Loucy (cell line): ENCODE results near the gene LUZP1.

Source experiments
- H2AFZ ChIP-seq: fragments of 200-600 bp; sonication (generic); 2 replicates; pipeline ENCODE4 v1.6.0; 2016; ENCODE audit warnings: antibody characterized with exemption, mild to moderate bottlenecking, low read length, moderate library complexity
- H3F3A ChIP-seq: fragments of 200-600 bp; 2 replicates; pipeline ENCODE4 v1.6.0; 2016; ENCODE audit warnings: antibody characterized with exemption, low read depth, mild to moderate bottlenecking
- H3K27me3 ChIP-seq: fragments of 200-600 bp; sonication (generic); 2 replicates; pipeline ENCODE4 v1.6.1; 2014; ENCODE audit warnings: low read length, mild to moderate bottlenecking; ENCODE audit not compliant: insufficient read depth, poor library complexity, severe bottlenecking
- H3K36me3 ChIP-seq: fragments of 200-600 bp; sonication (generic); 2 replicates; pipeline ENCODE4 v1.6.1; 2016; ENCODE audit warnings: low read length; ENCODE audit not compliant: insufficient read depth
- H3K4me1 ChIP-seq: fragments of 200-600 bp; sonication (generic); 2 replicates; pipeline ENCODE4 v1.5.1; 2014; ENCODE audit warnings: low read length, mild to moderate bottlenecking; ENCODE audit not compliant: insufficient read depth, poor library complexity, severe bottlenecking
- H3K4me2 ChIP-seq: fragments of 200-600 bp; sonication (generic); 2 replicates; pipeline ENCODE4 v1.6.0; 2014; ENCODE audit warnings: antibody characterized with exemption, low read length, low read depth, mild to moderate bottlenecking; ENCODE audit not compliant: poor library complexity, severe bottlenecking
- H3K4me3 ChIP-seq: fragments of 200-600 bp; sonication (generic); 2 replicates; pipeline ENCODE4 v1.5.1; 2014; ENCODE audit warnings: low read length, mild to moderate bottlenecking, mixed read lengths; ENCODE audit not compliant: poor library complexity, severe bottlenecking
- H3K79me2 ChIP-seq: fragments of 200-600 bp; sonication (generic); 2 replicates; pipeline ENCODE4 v1.6.1; 2014; ENCODE audit warnings: low read length; ENCODE audit not compliant: insufficient read depth
- H3K9ac ChIP-seq: fragments of 200-600 bp; sonication (generic); 2 replicates; pipeline ENCODE4 v1.6.0; 2014; ENCODE audit warnings: mild to moderate bottlenecking, low read depth, low read length, moderate library complexity; ENCODE audit not compliant: poor library complexity, severe bottlenecking
- H3K9me2 ChIP-seq: fragments of 200-600 bp; sonication (generic); replicated peaks from 2 replicates; pipeline ENCODE4 v1.6.1; 2016; ENCODE audit warnings: low read depth, low read length, mixed read lengths
- H3K9me3 ChIP-seq: fragments of 200-600 bp; sonication (generic); 2 replicates; pipeline ENCODE4 v1.6.1; 2014; ENCODE audit warnings: mild to moderate bottlenecking, antibody characterized with exemption, low read length, low read depth; ENCODE audit not compliant: insufficient read depth
- H4K20me1 ChIP-seq: fragments of 200-600 bp; sonication (generic); 2 replicates; pipeline ENCODE4 v1.6.0; 2014; ENCODE audit warnings: antibody characterized with exemption, low read length, mild to moderate bottlenecking; ENCODE audit not compliant: insufficient read depth, poor library complexity, severe bottlenecking
- EZH2phosphoT487 ChIP-seq: fragments of 200-600 bp; IDR thresholded peaks from 2 replicates; pipeline ENCODE4 v1.6.1; 2018; ENCODE audit warnings: antibody characterized with exemption, mild to moderate bottlenecking, moderate library complexity, borderline replicate concordance
- TF ChIP-seq, protein P1 (sequence below): fragments of 200-600 bp; sonication (generic); conservative IDR thresholded peaks from 2 replicates; pipeline ENCODE4 v1.5.1; 2014; ENCODE audit warnings: mild to moderate bottlenecking, antibody characterized with exemption, low read length

LUZP1 gene

DNA sequence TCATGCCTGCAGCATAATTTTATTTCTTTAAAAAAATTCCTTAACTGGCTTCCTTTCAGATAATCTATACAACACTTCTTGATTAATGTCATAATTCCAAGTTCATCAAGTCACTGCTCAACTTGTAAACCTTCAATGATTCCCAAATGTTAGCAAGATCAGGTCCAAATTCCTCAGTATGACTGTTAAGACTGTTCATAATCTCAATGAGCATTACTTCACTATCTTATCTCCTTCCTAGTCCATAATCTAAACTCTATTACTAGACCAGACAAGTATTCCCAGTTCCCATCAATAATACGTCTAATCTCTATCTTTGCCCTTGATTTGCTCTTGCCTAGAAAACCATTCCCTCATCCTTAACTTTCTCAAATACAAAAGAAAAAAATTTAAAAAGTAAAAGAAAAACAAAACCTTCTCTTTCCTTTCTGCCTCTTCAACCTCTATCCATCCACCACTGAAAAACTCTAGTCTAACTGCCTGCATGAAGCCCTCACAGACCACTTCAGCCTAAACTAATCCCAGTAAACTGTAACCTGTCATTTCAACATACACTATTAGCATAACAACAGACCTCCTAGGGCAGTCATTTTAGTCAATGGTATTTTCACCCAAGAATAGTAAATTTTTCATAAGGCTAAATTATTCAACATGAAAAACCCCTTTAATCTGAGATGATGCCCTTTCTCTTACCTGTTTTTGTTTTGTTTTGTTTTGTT lies 15.5 kb downstream of the LUZP1 start:
- Histone ChIP-seq H3K36me3 (no peaks in the 10 kb centered on the region), H3F3A (no peaks in the 10 kb centered on the region), H4K20me1 (peaks cover 41% of the 10 kb centered on the region), H3K27me3 (no peaks in the 10 kb centered on the region), H3K9me3 (no peaks in the 10 kb centered on the region), H3K4me2 (no peak overlapping the region), H3K79me2 (peaks cover 97% of the 10 kb centered on the region), H3K9me2 (no peaks in the 10 kb centered on the region), H3K4me1 (peaks cover 6% of the 10 kb centered on the region), H3K9ac (no peak overlapping the region), H3K4me3 (no peak overlapping the region), H2AFZ (no peak overlapping the region)
- TF ChIP-seq, protein P1, sequence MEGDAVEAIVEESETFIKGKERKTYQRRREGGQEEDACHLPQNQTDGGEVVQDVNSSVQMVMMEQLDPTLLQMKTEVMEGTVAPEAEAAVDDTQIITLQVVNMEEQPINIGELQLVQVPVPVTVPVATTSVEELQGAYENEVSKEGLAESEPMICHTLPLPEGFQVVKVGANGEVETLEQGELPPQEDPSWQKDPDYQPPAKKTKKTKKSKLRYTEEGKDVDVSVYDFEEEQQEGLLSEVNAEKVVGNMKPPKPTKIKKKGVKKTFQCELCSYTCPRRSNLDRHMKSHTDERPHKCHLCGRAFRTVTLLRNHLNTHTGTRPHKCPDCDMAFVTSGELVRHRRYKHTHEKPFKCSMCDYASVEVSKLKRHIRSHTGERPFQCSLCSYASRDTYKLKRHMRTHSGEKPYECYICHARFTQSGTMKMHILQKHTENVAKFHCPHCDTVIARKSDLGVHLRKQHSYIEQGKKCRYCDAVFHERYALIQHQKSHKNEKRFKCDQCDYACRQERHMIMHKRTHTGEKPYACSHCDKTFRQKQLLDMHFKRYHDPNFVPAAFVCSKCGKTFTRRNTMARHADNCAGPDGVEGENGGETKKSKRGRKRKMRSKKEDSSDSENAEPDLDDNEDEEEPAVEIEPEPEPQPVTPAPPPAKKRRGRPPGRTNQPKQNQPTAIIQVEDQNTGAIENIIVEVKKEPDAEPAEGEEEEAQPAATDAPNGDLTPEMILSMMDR = no peak
- no peak for TF ChIP-seq EZH2phosphoT487

DNA sequence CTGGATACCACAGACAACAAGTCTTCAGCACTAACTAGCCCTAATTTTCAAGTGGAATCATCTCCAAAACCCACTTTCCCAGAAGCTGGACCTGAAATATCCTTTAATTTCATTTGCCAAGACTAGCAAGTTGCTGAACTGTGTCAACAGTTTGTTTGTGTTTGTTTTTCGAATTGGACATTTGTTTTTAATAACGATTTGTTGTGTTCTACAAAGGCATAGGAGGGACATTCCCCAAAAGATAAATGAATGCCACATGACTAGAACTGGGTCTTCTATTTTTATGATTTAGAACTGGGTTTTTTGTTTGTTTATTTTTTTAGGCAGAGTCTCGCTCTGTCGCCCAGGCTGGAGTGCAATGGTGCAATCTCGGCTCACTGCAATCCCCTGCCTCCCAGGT lies 17.9 kb downstream of the LUZP1 start:
- Histone ChIP-seq H3K9me2 (no peaks in the 10 kb centered on the region), H3K9ac (no peak overlapping the region), H3K4me3 (no peak overlapping the region), H3F3A (no peaks in the 10 kb centered on the region), H3K4me1 (peaks cover 7% of the 10 kb centered on the region), H3K9me3 (no peaks in the 10 kb centered on the region), H2AFZ (no peak overlapping the region), H3K4me2 (no peak overlapping the region), H4K20me1 (peaks cover 34% of the 10 kb centered on the region), H3K36me3 (no peaks in the 10 kb centered on the region), H3K79me2 (peaks cover 94% of the 10 kb centered on the region), H3K27me3 (no peaks in the 10 kb centered on the region)
- no peak for TF ChIP-seq EZH2phosphoT487
- TF ChIP-seq, protein P1 = no peak

DNA sequence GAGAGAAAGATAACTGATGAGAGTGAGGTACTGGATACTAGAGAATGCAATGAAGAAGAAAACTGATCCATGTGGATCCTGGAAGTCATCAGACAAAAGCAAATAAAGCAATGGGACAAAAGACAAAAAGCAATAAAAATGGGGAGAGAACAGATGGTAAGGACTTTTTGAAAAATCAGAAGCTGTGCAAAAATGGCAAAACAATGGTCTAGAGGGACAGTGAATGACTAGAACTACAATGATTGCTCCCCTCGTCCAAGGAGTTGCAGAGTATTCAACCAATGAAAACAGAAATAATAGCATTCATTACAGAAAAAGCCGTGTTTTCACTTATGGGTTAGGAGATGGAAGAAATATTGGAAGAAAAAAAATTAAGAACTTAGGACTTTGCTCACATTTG lies 18.5 kb downstream of the LUZP1 start:
- Histone ChIP-seq H3K9me2 (no peaks in the 10 kb centered on the region), H3K79me2 (peaks cover 94% of the 10 kb centered on the region), H3K4me3 (no peak overlapping the region), H4K20me1 (peaks cover 35% of the 10 kb centered on the region), H3K4me2 (no peak overlapping the region), H3K36me3 (no peaks in the 10 kb centered on the region), H3F3A (no peaks in the 10 kb centered on the region), H2AFZ (no peak overlapping the region), H3K27me3 (no peaks in the 10 kb centered on the region), H3K9ac (no peak overlapping the region), H3K4me1 (peaks cover 7% of the 10 kb centered on the region), H3K9me3 (no peaks in the 10 kb centered on the region)
- TF ChIP-seq, protein P1 = no peak
- TF ChIP-seq EZH2phosphoT487 = no peak
